Stomach (tissue), 9 donors: Measurements from ENCODE around the gene TNFRSF11A. TPM values are rescaled to one million over a fixed set of nuclear protein-coding genes. Genes with fewer than 3 reads are reported as not detected.

Experiments
- DNase-seq, 2 donors: peaks; one replicate each; pipeline versions ENCODE4 v3.0.0 to v3.0.0-alpha.2; 2013 to 2019
- H3K27ac ChIP-seq, 5 donors: fragments of 200-600 bp in 4 of 5; sonication (generic) in 4 of 5; one replicate each; pipeline ENCODE4 v1.5.1; 2013 to 2019; ENCODE audit warnings: mild to moderate bottlenecking in 1 of 5, moderate library complexity in 1 of 5
- H3K27me3 ChIP-seq, 3 donors: fragments of 200-600 bp; sonication (generic); one replicate each; pipeline ENCODE4 v1.5.1; 2017 to 2019; ENCODE audit warnings: mixed run types in 1 of 3
- H3K36me3 ChIP-seq, 4 donors: fragments of 200-600 bp; sonication (generic); 1 replicate in 3 of 4; 2 replicates in 1 of 4; pipeline ENCODE4 v1.5.1; 2016 to 2019
- H3K4me1 ChIP-seq, 4 donors: fragments of 200-600 bp; sonication (generic); one replicate each; pipeline ENCODE4 v1.5.1; 2016 to 2019
- H3K4me3 ChIP-seq, 4 donors: fragments of 200-600 bp; sonication (generic) in 3 of 4; one replicate each; pipeline ENCODE4 v1.5.1; 2016 to 2019; ENCODE audit warnings: mild to moderate bottlenecking in 1 of 4
- H3K9me3 ChIP-seq, 4 donors: fragments of 200-600 bp; sonication (generic); one replicate each; pipeline ENCODE4 v1.5.1; 2016 to 2019
- CTCF ChIP-seq, 7 experiments: fragments of 450-650 bp in 4 of 7; fragments of 200-600 bp in 3 of 7; sonication (generic) in 3 of 7; IDR thresholded peaks; one replicate each; pipeline ENCODE4 v1.5.1; 2016 to 2019; ENCODE audit warnings: antibody characterized with exemption in 7 of 7, control low read depth in 2 of 7, mild to moderate bottlenecking in 1 of 7
- EP300 ChIP-seq: sonication (generic); formaldehyde crosslinking; IDR thresholded peaks from one replicate; pipeline ENCODE4 v1.6.1; 2017; ENCODE audit warnings: antibody characterized with exemption
- POLR2A ChIP-seq, 4 donors: fragments of 450-650 bp; IDR thresholded peaks; one replicate each; pipeline ENCODE4 v1.6.1; 2016; ENCODE audit warnings: antibody characterized with exemption in 4 of 4, control low read depth in 2 of 4, mild to moderate bottlenecking in 1 of 4, moderate library complexity in 1 of 4
- POLR2AphosphoS5 ChIP-seq, 3 donors: sonication (generic); formaldehyde crosslinking; IDR thresholded peaks; one replicate each; pipeline ENCODE4 v1.6.1; 2016; ENCODE audit warnings: antibody characterized with exemption in 3 of 3
- WGBS, 5 donors: extraction: QIAGEN DNeasy Blood & Tissue Kit in 3 of 5; methylation state at CpG; one replicate each; pipeline versions ENCODE4 v1.1.5 to v1.1.7; 2013 to 2018; 5-methylcytosine and 5-hydroxymethylcytosine counted together
- intact Hi-C: fragments of 100-400 bp; cut with DNase I; formaldehyde crosslinking; loops from one replicate; pipeline ENCODE4 v1.15.1; 2023; ENCODE audit warnings: low total_unique reads
- polyA plus RNA-seq, 3 donors: library from polyadenylated mRNA; stranded (reverse); fragments of 200-250 nt; gene quantifications; one replicate each; pipeline ENCODE4 v1.2.3, GENCODE V29; 2013
- total RNA-seq, 5 donors: library from RNA; depleted of rRNA; stranded (reverse); fragments of >200 nt; gene quantifications; one replicate each; pipeline versions ENCODE4 v1.1.0 to v1.2.3, GENCODE V29; 2014 to 2016
- donor health status: healthy with polysubstance abuse.
- donor health status: Bipolar disorder and iron deficiency.
- donor health status: healthy.

TNFRSF11A gene
- total and polyA plus RNA-seq, 8 donors, result 0.45 to 50.3 (median 4.7) TPM

- Histone ChIP-seq H3K27me3 (peaks cover 0 to 8% (median 0%) of the 10 kb centered on the region in 3 donors), H3K4me1 (no peaks in the 10 kb centered on the region), H3K9me3 (no peaks in the 10 kb centered on the region), H3K4me3 (no peak overlapping the region), H3K27ac (no peak overlapping the region), H3K36me3 (no peaks in the 10 kb centered on the region)
- intact Hi-C loops, result no loop called here
- TF ChIP-seq EP300, result no peak
- TF ChIP-seq POLR2AphosphoS5 (IDR thresholded peaks at IDR 0.05), result no peak
- TF ChIP-seq POLR2A (IDR thresholded peaks at IDR 0.05), result no peak
- no peak for TF ChIP-seq CTCF (IDR thresholded peaks at IDR 0.05)
- 29 to 60% (median 42%) methylated on average over 1 of the region's 1 CpG for WGBS, 5 donors
- DNase-seq, result no peak
These were observed 59.0 kb downstream of the TNFRSF11A start for GRCh38 chr18:62384068-62384467.

GRCh38 chr18:62384610-62385097, 59.5 kb downstream of the TNFRSF11A start:
- H3K36me3 ChIP-seq, result no peaks in the 10 kb centered on the region
- peak overlapping the region in 3 of 4 donors; percentile 28 to 37 (median 30) for H3K4me3 ChIP-seq
- no peaks in the 10 kb centered on the region for H3K4me1 ChIP-seq
- H3K27ac ChIP-seq, result no peak overlapping the region
- TF ChIP-seq CTCF (IDR thresholded peaks at IDR 0.05) (no peak), EP300 (no peak), POLR2AphosphoS5 (IDR thresholded peaks at IDR 0.05) (no peak), POLR2A (IDR thresholded peaks at IDR 0.05) (no peak)
- DNase-seq, result peak in 1 of 2 donors; percentile 52
- 29 to 65% (median 45%) methylated on average over 8 to 46 of the region's 46 CpGs for WGBS, 5 donors
- intact Hi-C loops, result no loop called here
- peaks cover 0 to 8% (median 0%) of the 10 kb centered on the region in 3 donors for H3K27me3 ChIP-seq
- no peaks in the 10 kb centered on the region for H3K9me3 ChIP-seq

GRCh38 chr18:62386091-62386490, 61.0 kb downstream of the TNFRSF11A start:
- H3K4me1 ChIP-seq, result no peaks in the 10 kb centered on the region
- no peak for DNase-seq
- no peak overlapping the region for H3K27ac ChIP-seq
- 93 to 98% (median 94%) methylated on average over 5 of the region's 5 CpGs for WGBS, 5 donors
- no peak overlapping the region for H3K4me3 ChIP-seq
- intact Hi-C loops, result no loop called here
- H3K9me3 ChIP-seq, result peaks cover 0 to 4% (median 0%) of the 10 kb centered on the region in 4 donors
- TF ChIP-seq EP300, result no peak
- TF ChIP-seq POLR2AphosphoS5 (IDR thresholded peaks at IDR 0.05), result no peak
- H3K36me3 ChIP-seq, result no peaks in the 10 kb centered on the region
- H3K27me3 ChIP-seq, result peaks cover 0 to 8% (median 0%) of the 10 kb centered on the region in 3 donors

GRCh38 chr18:62386601-62387000, 61.5 kb downstream of the TNFRSF11A start:
- TF ChIP-seq CTCF (IDR thresholded peaks at IDR 0.05) (no peak), EP300 (no peak), POLR2A (IDR thresholded peaks at IDR 0.05) (no peak), POLR2AphosphoS5 (IDR thresholded peaks at IDR 0.05) (no peak)
- no peaks in the 10 kb centered on the region for H3K36me3 ChIP-seq
- H3K27me3 ChIP-seq, result peaks cover 0 to 8% (median 0%) of the 10 kb centered on the region in 3 donors
- no peaks in the 10 kb centered on the region for H3K4me1 ChIP-seq
- WGBS, 5 donors, result 78 to 94% (median 88%) methylated on average over 4 of the region's 4 CpGs
- peaks cover 0 to 9% (median 0%) of the 10 kb centered on the region in 4 donors for H3K9me3 ChIP-seq
- no peak overlapping the region for H3K27ac ChIP-seq
- intact Hi-C loops, result no loop called here
- no peak for DNase-seq
- H3K4me3 ChIP-seq, result no peak overlapping the region

GRCh38 chr18:62387257-62387656, 62.1 kb downstream of the TNFRSF11A start:
- no peak overlapping the region for H3K4me3 ChIP-seq
- H3K9me3 ChIP-seq, result peaks cover 0 to 9% (median 0%) of the 10 kb centered on the region in 4 donors
- TF ChIP-seq POLR2AphosphoS5 (IDR thresholded peaks at IDR 0.05) (no peak), CTCF (IDR thresholded peaks at IDR 0.05) (no peak), POLR2A (IDR thresholded peaks at IDR 0.05) (no peak), EP300 (no peak)
- H3K36me3 ChIP-seq, result no peaks in the 10 kb centered on the region
- peaks cover 0 to 8% (median 0%) of the 10 kb centered on the region in 3 donors for H3K27me3 ChIP-seq
- no peaks in the 10 kb centered on the region for H3K4me1 ChIP-seq
- intact Hi-C loops, result no loop called here
- no peak overlapping the region for H3K27ac ChIP-seq
- 72 to 81% (median 78%) methylated on average over 2 of the region's 2 CpGs for WGBS, 5 donors
- DNase-seq, result no peak
